ENCODE measurements around the gene ITGA11.
A peak's percentile ranks its signal among the peaks of the same experiment; 100 is the strongest.

Gene ITGA11

GRCh38 chr15:68284616-68285258 lies 147.2 kb downstream of the ITGA11 start:
- no peak for DNase-seq

GRCh38 chr15:68283401-68283800 lies 148.6 kb downstream of the ITGA11 start:
- DNase-seq: no peak

- no peak for DNase-seq
Observed at GRCh38 chr15:68281008-68281407, 151.0 kb downstream of the ITGA11 start.

GRCh38 chr15:68279779-68280753 lies 151.9 kb downstream of the ITGA11 start:
- DNase-seq: no peak

- no peak for DNase-seq
Observed at GRCh38 chr15:68278595-68279405, 153.2 kb downstream of the ITGA11 start.

GRCh38 chr15:68278345-68278594 lies 153.7 kb downstream of the ITGA11 start:
- no peak for DNase-seq

- peak; percentile 96 for DNase-seq
Observed at GRCh38 chr15:68277603-68278344, 154.2 kb downstream of the ITGA11 start, which contains the start of gene FEM1B. Gene FEM1B (plus strand): TSS chr15:68277745. CDS start chr15:68278418, 673 bp downstream.

GRCh38 chr15:68277131-68277602 lies 154.8 kb downstream of the ITGA11 start:
- DNase-seq: no peak

GRCh38 chr15:68276668-68277067 lies 155.3 kb downstream of the ITGA11 start:
- DNase-seq: no peak

GRCh38 chr15:68275165-68275746 lies 156.7 kb downstream of the ITGA11 start:
- no peak for DNase-seq

GRCh38 chr15:68274201-68274848 lies 157.6 kb downstream of the ITGA11 start:
- no peak for DNase-seq

GRCh38 chr15:68272721-68273271 lies 159.2 kb downstream of the ITGA11 start:
- no peak for DNase-seq

GRCh38 chr15:68271854-68272471 lies 160.0 kb downstream of the ITGA11 start:
- DNase-seq: no peak

GRCh38 chr15:68268405-68268804 lies 163.6 kb downstream of the ITGA11 start:
- DNase-seq: no peak

GRCh38 chr15:68265674-68266073 lies 166.3 kb downstream of the ITGA11 start:
- DNase-seq: no peak

- DNase-seq: no peak
Observed at GRCh38 chr15:68265081-68265480, 166.9 kb downstream of the ITGA11 start.

- no peak for DNase-seq
Observed at GRCh38 chr15:68264282-68264681, 167.7 kb downstream of the ITGA11 start.

- DNase-seq: no peak
Observed at GRCh38 chr15:68262514-68263356, 169.2 kb downstream of the ITGA11 start.

GRCh38 chr15:68261980-68262379 lies 170.0 kb downstream of the ITGA11 start:
- no peak for DNase-seq

- DNase-seq: no peak
Observed at GRCh38 chr15:68261241-68261640, 170.7 kb downstream of the ITGA11 start.
